HG03064 (cell line): ENCODE data around the gene GMEB2.
"Not testable (repeated sequence)": the region's sequence is repeated elsewhere in the genome, so short reads cannot be mapped to it uniquely, and the experiment has no call there.

ENCODE experiments used
- ATAC-seq: cut with Tn5 transposase; IDR thresholded peaks from one replicate; pipeline ENCODE4 v1.9.1; 2021; ENCODE audit warnings: low read depth; ENCODE audit not compliant: unreplicated experiment

GMEB2 gene

GRCh38 chr20:63562461-63563224 lies 64.3 kb downstream of the GMEB2 start:
- ATAC-seq, result no peak

DNA sequence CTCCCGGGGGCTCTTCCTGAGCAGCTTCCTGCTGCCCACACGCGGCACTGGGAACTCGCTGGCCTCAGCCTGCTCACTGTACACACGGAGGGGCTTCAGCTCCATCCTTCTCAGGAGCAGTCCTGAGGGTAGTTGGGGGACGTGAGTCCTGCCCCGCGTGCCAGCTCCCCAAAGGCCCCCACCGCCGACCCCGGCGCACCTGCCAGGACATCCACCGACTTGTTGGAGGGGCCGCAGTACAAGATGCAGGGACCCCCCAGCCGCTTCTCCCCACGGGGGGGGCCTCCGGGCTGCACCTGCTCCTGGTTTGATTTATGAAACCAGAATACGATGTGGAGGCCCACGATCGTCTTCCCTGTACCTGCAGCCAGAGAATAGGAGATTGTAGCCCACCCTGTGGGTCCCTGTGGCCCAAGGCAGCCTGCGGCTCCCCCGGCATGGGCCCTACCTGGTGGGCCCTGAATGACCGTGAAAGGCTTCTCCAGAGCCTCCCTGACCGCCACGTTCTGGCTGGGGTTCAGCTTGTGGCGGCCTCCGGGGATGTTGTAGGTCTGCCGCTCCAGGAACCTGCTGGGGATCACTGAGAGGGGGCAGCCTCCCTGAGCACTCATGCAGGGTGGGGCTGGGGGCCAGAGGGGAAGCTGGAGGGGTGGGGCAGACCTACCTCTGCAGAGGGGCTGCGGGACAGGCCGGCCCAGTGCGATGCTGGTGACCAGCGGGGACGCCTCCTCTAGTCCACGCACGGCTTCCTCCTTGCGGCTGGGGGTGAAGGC lies 65.1 kb downstream of the GMEB2 start:
- no peak for ATAC-seq

DNA sequence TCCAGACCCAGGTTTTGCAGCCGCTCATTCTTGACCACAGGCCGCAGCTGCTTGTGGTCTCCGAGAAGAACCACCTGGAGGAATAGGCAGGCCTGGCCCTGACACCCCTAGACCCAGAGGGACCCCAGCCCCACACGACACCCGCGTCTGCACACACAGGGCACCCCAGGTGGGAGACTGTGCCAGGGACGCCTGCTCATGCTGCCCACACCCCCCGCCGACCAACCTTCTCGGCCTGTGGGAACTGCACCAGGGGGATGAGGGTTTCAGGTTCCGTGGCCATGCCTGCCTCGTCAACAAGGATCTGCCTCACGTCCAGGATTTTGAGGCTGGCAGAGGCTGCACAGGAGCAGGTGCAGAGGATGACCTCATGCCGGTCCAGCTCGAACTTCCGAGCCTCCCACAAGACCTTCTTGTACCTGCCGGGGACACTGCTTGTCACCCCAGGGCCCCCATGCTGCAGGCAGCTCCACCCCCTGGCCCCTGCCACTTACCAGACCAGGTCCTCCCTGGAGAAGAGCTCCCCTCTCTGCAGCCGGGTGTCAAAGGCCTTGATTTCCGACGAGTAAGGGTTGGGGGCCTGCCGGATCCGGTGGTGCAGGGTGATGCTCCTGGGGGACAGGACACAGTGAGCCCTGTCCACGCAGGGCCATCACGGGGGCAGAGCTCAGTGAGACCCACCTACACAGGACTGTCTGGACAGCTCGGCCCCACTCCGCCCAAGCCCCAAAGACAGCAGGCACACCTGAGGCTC lies 65.9 kb downstream of the GMEB2 start:
- no peak for ATAC-seq

GRCh38 chr20:63560333-63560805 lies 66.5 kb downstream of the GMEB2 start:
- no peak for ATAC-seq

DNA sequence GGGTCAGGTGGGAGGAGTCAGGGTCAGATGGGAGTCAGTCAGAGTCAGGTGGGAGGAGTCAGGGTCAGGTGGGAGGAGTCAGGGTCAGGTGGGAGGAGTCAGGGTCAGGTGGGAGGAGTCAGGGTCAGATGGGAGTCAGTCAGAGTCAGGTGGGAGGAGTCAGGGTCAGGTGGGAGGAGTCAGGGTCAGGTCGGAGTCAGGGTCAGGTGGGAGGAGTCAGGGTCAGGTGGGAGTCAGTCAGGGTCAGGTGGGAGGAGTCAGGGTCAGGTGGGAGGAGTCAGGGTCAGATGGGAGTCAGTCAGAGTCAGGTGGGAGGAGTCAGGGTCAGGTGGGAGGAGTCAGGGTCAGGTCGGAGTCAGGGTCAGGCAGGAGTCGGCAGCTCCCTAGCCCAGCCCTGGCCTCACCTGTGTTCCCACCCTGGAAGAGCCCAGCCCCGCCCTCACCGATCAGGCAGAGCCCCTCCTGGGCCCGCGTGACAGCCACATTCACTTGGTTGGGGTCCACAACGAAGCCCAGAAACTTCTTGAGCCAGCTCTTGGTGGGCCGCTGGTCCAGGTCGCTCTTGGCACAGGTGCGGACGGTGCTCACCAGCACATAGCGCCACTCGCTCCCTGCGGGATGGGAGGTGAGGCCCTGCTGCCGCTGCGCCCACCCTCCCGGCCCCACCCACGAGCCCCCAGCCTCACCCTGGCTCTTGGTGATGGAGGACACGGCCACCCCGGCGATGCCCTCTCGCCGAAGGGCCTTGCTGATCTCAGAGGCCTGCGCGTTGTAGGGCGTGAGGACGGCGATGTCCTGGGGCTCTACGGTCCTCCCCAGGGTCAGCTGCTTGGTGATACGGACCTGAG lies 67.2 kb downstream of the GMEB2 start:
- not testable (repeated sequence) for ATAC-seq

DNA sequence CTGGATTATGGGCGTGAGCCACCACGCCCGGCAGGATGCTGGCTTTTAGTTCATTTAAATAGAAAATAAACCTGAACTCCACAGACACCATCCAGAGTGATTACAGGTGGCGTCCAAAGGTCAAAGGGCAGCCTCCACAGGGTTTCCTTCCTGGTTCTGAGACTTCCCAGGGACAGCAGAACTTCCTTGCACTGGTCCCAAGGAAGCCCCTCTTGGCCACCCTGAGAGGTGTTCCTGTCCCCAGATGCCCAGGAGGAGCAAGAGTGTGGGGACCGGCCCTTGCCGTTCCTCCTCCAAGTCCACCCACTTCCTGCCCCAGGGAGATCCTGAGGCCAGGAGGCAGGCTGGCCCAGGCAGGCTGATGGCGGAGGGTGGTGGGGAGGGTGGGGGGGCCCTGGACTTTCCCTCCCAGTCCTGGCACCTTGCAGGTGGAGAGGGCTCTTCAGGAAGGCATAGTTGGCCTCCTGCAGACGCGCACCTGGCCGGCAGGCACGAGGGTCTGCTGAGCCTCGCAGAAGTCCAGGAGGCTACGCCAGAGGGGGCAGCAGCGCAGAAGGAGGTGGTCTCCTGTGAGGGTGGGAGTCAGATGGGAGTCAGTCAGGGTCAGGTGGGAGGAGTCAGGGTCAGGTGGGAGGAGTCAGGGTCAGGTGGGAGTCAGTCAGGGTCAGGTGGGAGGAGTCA lies 68.0 kb downstream of the GMEB2 start:
- ATAC-seq, result no peak

GRCh38 chr20:63557481-63557891 lies 69.4 kb downstream of the GMEB2 start:
- no peak for ATAC-seq

DNA sequence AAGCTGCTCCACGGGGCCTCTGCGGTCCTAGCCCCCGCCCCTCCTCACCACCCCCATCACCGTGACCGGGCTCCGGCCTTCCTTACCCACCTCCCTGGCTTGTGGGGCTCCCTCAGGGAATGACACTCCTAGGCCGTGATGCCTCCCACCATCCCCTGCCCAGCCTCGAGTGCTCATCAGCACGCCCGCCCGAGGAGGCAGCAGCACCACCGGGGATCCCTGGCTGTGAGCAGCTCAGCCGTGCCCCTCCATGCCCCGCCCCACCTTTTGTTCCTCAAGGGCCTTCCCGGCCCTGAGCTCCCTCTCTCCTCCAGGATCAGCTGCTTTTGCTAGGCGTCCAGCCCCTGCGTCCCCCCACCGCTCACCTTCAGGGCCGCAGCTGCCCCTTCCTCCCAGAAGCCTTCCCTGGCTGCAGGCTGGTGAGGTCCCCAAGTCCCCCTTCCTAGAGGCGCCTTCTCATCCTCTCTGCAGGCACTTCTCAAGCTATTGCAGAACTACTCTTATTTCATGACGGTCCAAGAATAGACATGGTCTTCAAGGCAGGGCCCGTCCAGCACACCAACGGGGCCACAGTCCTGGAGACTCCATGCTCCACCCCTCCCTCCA lies 69.9 kb downstream of the GMEB2 start:
- ATAC-seq, result no peak

- no peak for ATAC-seq
These were observed 71.1 kb downstream of the GMEB2 start for GRCh38 chr20:63555661-63556381.

DNA sequence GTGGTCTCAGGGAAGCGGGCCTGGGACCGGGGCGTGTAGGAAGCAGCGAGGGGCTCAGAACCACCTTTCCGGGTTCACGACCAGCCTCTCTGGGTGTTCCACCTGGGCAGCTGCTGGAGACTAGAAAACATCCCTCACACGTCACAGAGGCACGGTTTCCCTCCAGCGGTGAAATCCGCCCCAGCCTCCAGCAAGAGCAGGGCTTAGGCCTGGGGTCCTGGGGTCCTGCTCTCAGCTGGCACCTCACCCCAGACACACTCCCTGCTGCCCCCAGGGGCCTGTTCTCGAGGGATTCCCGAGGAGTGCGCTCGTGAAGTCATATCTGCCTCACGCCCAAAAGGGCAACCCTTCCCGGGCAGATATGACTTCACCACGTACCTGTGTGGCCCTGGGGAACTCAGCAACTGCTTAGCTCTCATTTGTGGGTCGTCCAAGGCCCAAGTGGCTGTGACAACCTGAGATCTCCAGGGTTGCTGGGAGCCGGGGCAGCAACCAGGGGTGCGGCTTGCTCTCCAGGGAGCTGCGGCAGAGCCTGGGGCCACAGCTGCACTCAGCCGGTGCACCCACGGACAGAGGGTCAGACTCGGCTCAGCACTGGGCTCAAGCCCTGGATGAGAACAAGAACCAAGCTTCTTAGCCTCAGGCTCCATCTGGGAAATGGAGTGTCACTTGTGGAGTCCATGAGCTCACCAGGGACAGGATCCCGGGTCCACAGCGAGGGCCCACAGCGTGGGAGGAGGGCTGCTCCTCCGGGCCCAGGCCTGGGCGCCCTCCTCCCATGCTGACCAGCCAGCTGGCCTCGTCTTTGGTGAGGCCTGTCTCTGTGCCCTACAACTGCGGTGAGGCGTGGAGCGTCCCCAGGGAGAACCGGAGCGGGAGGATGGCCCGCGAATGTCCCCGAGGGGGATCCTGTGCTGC lies 72.3 kb downstream of the GMEB2 start:
- ATAC-seq, result no peak

- no peak for ATAC-seq
These were observed 73.0 kb downstream of the GMEB2 start, which contains the start of gene FNDC11 for GRCh38 chr20:63553933-63554290. Gene FNDC11, plus strand, starts transcription at chr20:63554159. Its CDS starts 1,505 bp downstream, at chr20:63555664.

GRCh38 chr20:63553251-63553932 lies 73.5 kb downstream of the GMEB2 start:
- no peak for ATAC-seq

- ATAC-seq, result no peak
These were observed 74.2 kb downstream of the GMEB2 start for GRCh38 chr20:63552481-63553249.

GRCh38 chr20:63551068-63551467 lies 75.8 kb downstream of the GMEB2 start:
- ATAC-seq, result no peak

- ATAC-seq, result no peak
These were observed 77.1 kb downstream of the GMEB2 start for GRCh38 chr20:63549679-63550282.

DNA sequence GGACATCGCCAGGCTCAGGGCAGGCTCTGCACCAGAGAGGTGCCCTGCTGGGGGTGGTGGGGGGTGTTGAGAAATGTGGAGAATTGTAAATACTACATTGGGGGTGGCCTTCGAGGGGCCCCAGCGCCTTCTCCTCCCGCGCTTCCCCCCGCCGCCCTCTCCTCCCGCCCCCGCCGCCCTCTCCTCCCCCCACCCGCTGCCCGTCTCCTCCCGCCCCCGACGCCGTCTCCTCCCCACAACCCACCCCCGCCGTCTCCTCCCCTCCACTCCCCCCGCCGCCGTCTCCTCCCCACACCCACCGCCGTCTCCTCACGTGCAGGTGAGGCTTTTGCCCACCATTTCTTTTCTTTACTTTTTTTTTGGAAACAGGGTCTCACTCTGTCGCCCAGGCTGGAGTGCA lies 77.9 kb downstream of the GMEB2 start:
- no peak for ATAC-seq
